GM23338 (cell line): ENCODE results near the gene BMPR1B. TPM values are rescaled to one million over a fixed set of nuclear protein-coding genes. Genes with fewer than 3 reads are reported as not detected.

Source experiments
- ATAC-seq: fragments of 200-7000 bp; cut with Tn5 transposase; 3 replicates; pipeline ENCODE4 v1.9.1; 2020
- DNase-seq: peaks from one replicate; pipeline ENCODE4 v3.0.0-alpha.2; 2015; ENCODE audit warnings: low spot score
- H2AFZ ChIP-seq: fragments of 200-600 bp; sonication (generic); 2 replicates; pipeline ENCODE4 v1.8.0; 2016; ENCODE audit warnings: antibody characterized with exemption, mild to moderate bottlenecking, moderate library complexity
- H3F3A ChIP-seq: fragments of 200-600 bp; sonication (generic); replicated peaks from 2 replicates; pipeline ENCODE4 v1.8.0; 2017; ENCODE audit warnings: antibody characterized with exemption, mixed run types, low read depth
- H3K27ac ChIP-seq: fragments of 200-600 bp; sonication (generic); 2 replicates; pipeline ENCODE4 v1.6.1; 2016; ENCODE audit warnings: low read depth
- H3K27me3 ChIP-seq: fragments of 200-600 bp; sonication (generic); 2 replicates; pipeline ENCODE4 v1.8.0; 2016; ENCODE audit warnings: mild to moderate bottlenecking, mixed run types, moderate library complexity; ENCODE audit not compliant: insufficient read depth
- H3K36me3 ChIP-seq: fragments of 200-600 bp; sonication (generic); 2 replicates; pipeline ENCODE4 v1.8.0; 2016; ENCODE audit warnings: mild to moderate bottlenecking; ENCODE audit not compliant: insufficient read depth
- H3K4me1 ChIP-seq: fragments of 200-600 bp; sonication (generic); 2 replicates; pipeline ENCODE4 v1.8.0; 2016; ENCODE audit warnings: mild to moderate bottlenecking, moderate library complexity; ENCODE audit not compliant: insufficient read depth
- H3K4me2 ChIP-seq: fragments of 200-600 bp; sonication (generic); 2 replicates; pipeline ENCODE4 v1.7.1; 2017; ENCODE audit warnings: mixed run types
- H3K4me3 ChIP-seq: fragments of 200-600 bp; sonication (generic); 2 replicates; pipeline ENCODE4 v1.6.1; 2016; ENCODE audit warnings: mixed run types
- H3K79me2 ChIP-seq: fragments of 200-600 bp; sonication (generic); replicated peaks from 2 replicates; pipeline ENCODE4 v1.8.0; 2017; ENCODE audit warnings: mild to moderate bottlenecking; ENCODE audit not compliant: insufficient read depth
- H3K9me2 ChIP-seq: fragments of 200-600 bp; sonication (generic); 2 replicates; pipeline ENCODE4 v1.8.0; 2017; ENCODE audit not compliant: insufficient read depth
- H4K20me1 ChIP-seq: fragments of 200-600 bp; sonication (generic); replicated peaks from 2 replicates; pipeline ENCODE4 v1.8.0; 2017; ENCODE audit warnings: mild to moderate bottlenecking; ENCODE audit not compliant: insufficient read depth
- H3K27ac Mint-ChIP-seq: 2 replicates; pipeline ENCODE4 v1.8.0; 2020; ENCODE audit warnings: inconsistent platforms, mild to moderate bottlenecking, moderate library complexity, mixed read lengths
- H3K27me3 Mint-ChIP-seq: 3 replicates; pipeline ENCODE4 v1.8.0; 2022; ENCODE audit warnings: low read depth, mild to moderate bottlenecking, moderate library complexity, mixed read lengths, inconsistent platforms; ENCODE audit not compliant: insufficient read depth, poor library complexity
- H3K36me3 Mint-ChIP-seq: 3 replicates; pipeline ENCODE4 v1.8.0; 2021; ENCODE audit warnings: low read depth, mild to moderate bottlenecking, inconsistent platforms, moderate library complexity, mixed read lengths
- H3K4me1 Mint-ChIP-seq: 3 replicates; pipeline ENCODE4 v1.8.0; 2020; ENCODE audit warnings: mild to moderate bottlenecking, inconsistent platforms, mixed read lengths
- H3K4me3 Mint-ChIP-seq: 3 replicates; pipeline ENCODE4 v1.8.0; 2021; ENCODE audit warnings: moderate library complexity, mild to moderate bottlenecking, inconsistent platforms, mixed read lengths
- H3K9me3 Mint-ChIP-seq: 3 replicates; pipeline ENCODE4 v1.8.0; 2020; ENCODE audit warnings: moderate library complexity, mild to moderate bottlenecking, inconsistent platforms, mixed read lengths
- CREB1 ChIP-seq: fragments of 250-450 bp; sonication (Bioruptor Pico); IDR thresholded peaks from 2 replicates; pipeline ENCODE4 v1.5.0; 2020; ENCODE audit warnings: low read depth, mild to moderate bottlenecking, moderate library complexity
- CTCF ChIP-seq, 2 experiments: fragments of 200-600 bp in 1 of 2; sonication (generic) in 1 of 2; conservative IDR thresholded peaks; 2 replicates each; pipeline versions ENCODE4 v1.5.1 to v1.6.1; 2016 to 2017; ENCODE audit warnings: antibody characterized with exemption in 2 of 2, low read depth in 2 of 2, mild to moderate bottlenecking in 2 of 2, moderate library complexity in 1 of 2
- ETS1 ChIP-seq: IDR thresholded peaks from 2 replicates; pipeline ENCODE4 v1.6.1; 2016; ENCODE audit warnings: antibody characterized with exemption
- EZH2 ChIP-seq: fragments of 200-600 bp; sonication (generic); IDR thresholded peaks from one replicate; pipeline ENCODE4 v1.8.0; 2017; ENCODE audit warnings: antibody characterized with exemption, mild to moderate bottlenecking, low read depth; ENCODE audit not compliant: unreplicated experiment
- EZH2phosphoT487 ChIP-seq: fragments of 200-600 bp; sonication (generic); IDR thresholded peaks from one replicate; pipeline ENCODE4 v1.8.1; 2018; ENCODE audit warnings: antibody characterized with exemption; ENCODE audit not compliant: unreplicated experiment
- JUNB ChIP-seq: IDR thresholded peaks from one replicate; pipeline ENCODE4 v1.6.1; 2016; ENCODE audit warnings: antibody characterized with exemption; ENCODE audit not compliant: unreplicated experiment
- NANOG ChIP-seq: IDR thresholded peaks from 2 replicates; pipeline ENCODE4 v1.6.1; 2016; ENCODE audit warnings: antibody characterized with exemption, borderline replicate concordance
- POLR2AphosphoS5 ChIP-seq: IDR thresholded peaks from 2 replicates; pipeline ENCODE4 v1.6.1; 2016; ENCODE audit warnings: antibody characterized with exemption, low read depth
- REST ChIP-seq: IDR thresholded peaks from one replicate; pipeline ENCODE4 v1.6.1; 2018; ENCODE audit warnings: antibody characterized with exemption; ENCODE audit not compliant: unreplicated experiment
- STAT1 ChIP-seq: IDR thresholded peaks from one replicate; pipeline ENCODE4 v1.6.1; 2016; ENCODE audit warnings: antibody characterized with exemption; ENCODE audit not compliant: unreplicated experiment
- ZNF114 ChIP-seq: fragments of 250-450 bp; sonication (Bioruptor Pico); IDR thresholded peaks from 2 replicates; pipeline ENCODE4 v1.5.0; 2020; ENCODE audit warnings: mild to moderate bottlenecking, moderate library complexity
- ZNF331 ChIP-seq: fragments of 250-450 bp; sonication (Bioruptor Pico); IDR thresholded peaks from 2 replicates; pipeline ENCODE4 v1.5.0; 2020; ENCODE audit warnings: low read depth, mild to moderate bottlenecking, moderate library complexity
- ZNF462 ChIP-seq: fragments of 250-450 bp; sonication (Bioruptor Pico); IDR thresholded peaks from 2 replicates; pipeline ENCODE4 v1.5.0; 2020; ENCODE audit warnings: mild to moderate bottlenecking, moderate library complexity
- polyA plus RNA-seq: library from polyadenylated mRNA; unstranded; fragments of >200 nt; fragmentation: Nextera tagmentation; extraction: Ambion mirVana; gene quantifications from 2 replicates; pipeline ENCODE4 v1.2.1, GENCODE V29; 2016
- total RNA-seq: library from RNA; depleted of rRNA; stranded (reverse); fragments of >200 nt; shearing (Covaris generic); gene quantifications from 2 replicates; pipeline ENCODE4 v1.2.3, GENCODE V29; 2014

The BMPR1B gene
- total and polyA plus RNA-seq, 2 experiments from 2014 or later: 0.48 to 1.0 TPM

- Histone ChIP-seq H4K20me1 (no peaks in the 10 kb centered on the region), H3K4me2 (no peak overlapping the region), H3K9me2 (no peaks in the 10 kb centered on the region), H3K79me2 (no peaks in the 10 kb centered on the region), H3K4me1 (peaks cover 10% of the 10 kb centered on the region; the same call in 1 of the 2 replicates), H3K27ac (no peak overlapping the region), H3K4me3 (no peak overlapping the region), H2AFZ (no peak overlapping the region), H3K27me3 (no peaks in the 10 kb centered on the region), H3F3A (no peaks in the 10 kb centered on the region), H3K36me3 (no peaks in the 10 kb centered on the region)
- H3K36me3 Mint-ChIP-seq: no peaks in the 10 kb centered on the region
- no peak overlapping the region for H3K27ac Mint-ChIP-seq
- no peak for TF ChIP-seq POLR2AphosphoS5
- TF ChIP-seq CTCF (conservative IDR thresholded peaks at IDR 0.05; ENCODE audit: low read depth in 2 of 2): no peak
- TF ChIP-seq CREB1 (CRISPR knock-in tag): no peak
- TF ChIP-seq JUNB: no peak
- TF ChIP-seq ETS1: no peak
- no peak for TF ChIP-seq EZH2
- TF ChIP-seq EZH2phosphoT487: no peak
- TF ChIP-seq ZNF114 (CRISPR knock-in tag): no peak
- TF ChIP-seq STAT1: no peak
- no peak for TF ChIP-seq ZNF331 (CRISPR knock-in tag)
- TF ChIP-seq REST: no peak
- TF ChIP-seq NANOG: no peak
- TF ChIP-seq ZNF462 (CRISPR knock-in tag): no peak
- no peak overlapping the region for H3K4me3 Mint-ChIP-seq
- ATAC-seq: no peak
- peaks cover 3% of the 10 kb centered on the region for H3K27me3 Mint-ChIP-seq
- no peaks in the 10 kb centered on the region for H3K9me3 Mint-ChIP-seq
- peaks cover 16% of the 10 kb centered on the region; the same call in 2 of the 3 replicates for H3K4me1 Mint-ChIP-seq
- DNase-seq: no peak
Measured at GRCh38 chr4:94941706-94942105, 184.0 kb downstream of the BMPR1B start.
